Amniotic epithelial cell (primary cell): Measurements from ENCODE around the gene IMP3.

Experiments used
- DNase-seq: peaks from one replicate; pipeline ENCODE4 v3.0.0-alpha.2; 2010; ENCODE audit warnings: low read depth

The IMP3 gene

DNA sequence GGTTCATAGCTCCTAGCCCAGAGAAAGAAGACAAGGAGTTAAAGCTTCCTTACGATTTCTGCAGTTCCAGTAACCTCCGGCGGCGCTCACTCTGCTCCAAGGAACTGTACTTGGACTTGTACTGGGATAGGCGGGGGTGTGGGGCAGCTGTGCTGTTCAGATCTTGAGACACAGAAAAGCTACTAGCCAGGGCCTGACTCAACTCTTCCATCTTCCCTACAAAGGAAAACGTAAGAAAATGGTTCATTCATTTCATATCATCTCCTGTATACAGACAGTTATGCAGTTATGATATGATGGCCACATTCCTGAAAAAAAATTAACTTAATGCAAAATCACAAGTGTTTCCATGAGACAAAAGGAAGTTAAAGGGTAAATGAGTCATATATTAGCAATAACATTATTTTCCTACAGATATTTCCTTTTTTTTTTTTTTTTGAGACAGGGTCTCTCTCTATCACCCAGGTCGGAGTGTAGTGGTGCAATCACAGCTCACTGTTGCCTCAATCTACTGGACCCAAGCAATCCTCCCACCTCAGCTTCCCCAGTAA lies 19.1 kb downstream of the IMP3 start:
- DNase-seq: peak; percentile 95

DNA sequence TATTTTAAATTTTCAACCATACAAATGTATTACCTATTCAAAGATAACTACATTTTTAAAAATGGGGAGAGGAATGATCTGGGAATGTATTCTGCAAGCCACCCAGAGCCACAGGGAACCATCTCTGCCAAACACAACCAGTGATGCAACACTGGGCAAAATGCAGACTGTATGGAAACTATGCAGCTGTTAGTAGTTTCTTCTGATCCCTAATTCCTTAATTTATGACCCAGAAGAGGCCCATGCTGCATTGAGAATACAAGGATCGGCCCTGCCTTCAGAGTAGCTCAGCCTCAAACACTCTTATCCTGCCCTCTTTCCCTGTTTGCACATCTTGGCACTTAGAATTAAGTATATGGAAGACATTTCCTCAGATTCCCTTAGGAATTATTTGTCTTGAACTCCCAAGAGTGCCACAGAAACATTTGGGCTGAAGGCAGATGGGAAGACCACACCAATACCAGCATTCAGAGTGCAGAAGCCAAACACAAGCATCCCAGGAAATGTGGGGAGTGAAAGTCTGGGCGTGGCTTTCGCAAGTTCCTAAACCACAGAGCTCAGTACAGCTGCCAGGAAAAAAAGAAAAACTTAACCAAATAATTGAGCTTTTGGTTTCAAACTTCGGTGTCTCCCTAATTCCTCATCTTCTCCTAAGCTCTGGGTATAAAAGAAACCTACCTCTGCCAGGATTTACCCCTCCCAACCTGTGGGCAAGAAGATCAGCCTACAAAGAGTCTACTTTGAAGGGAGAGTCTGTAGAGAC lies 19.8 kb downstream of the IMP3 start:
- peak; percentile 71 for DNase-seq

DNA sequence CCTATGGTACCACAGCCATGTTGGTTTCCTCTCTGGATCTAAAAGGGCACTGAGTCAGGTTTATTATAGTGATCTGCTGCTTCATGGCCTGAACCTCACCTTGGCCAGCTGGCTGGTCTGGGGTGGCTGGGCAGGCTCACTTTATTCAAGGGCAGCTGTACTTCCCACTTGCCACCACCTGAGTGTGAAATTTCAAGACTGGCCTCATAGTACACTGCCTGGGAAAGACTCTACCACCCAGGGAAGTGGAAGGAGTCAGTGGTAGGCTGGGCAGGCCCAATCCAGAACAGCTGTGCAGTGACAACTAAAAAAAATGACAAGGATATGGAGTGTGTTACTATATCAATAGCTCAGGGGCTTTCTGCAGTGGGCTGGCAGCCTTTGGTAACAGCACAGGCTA lies 23.3 kb downstream of the IMP3 start:
- no peak for DNase-seq

DNA sequence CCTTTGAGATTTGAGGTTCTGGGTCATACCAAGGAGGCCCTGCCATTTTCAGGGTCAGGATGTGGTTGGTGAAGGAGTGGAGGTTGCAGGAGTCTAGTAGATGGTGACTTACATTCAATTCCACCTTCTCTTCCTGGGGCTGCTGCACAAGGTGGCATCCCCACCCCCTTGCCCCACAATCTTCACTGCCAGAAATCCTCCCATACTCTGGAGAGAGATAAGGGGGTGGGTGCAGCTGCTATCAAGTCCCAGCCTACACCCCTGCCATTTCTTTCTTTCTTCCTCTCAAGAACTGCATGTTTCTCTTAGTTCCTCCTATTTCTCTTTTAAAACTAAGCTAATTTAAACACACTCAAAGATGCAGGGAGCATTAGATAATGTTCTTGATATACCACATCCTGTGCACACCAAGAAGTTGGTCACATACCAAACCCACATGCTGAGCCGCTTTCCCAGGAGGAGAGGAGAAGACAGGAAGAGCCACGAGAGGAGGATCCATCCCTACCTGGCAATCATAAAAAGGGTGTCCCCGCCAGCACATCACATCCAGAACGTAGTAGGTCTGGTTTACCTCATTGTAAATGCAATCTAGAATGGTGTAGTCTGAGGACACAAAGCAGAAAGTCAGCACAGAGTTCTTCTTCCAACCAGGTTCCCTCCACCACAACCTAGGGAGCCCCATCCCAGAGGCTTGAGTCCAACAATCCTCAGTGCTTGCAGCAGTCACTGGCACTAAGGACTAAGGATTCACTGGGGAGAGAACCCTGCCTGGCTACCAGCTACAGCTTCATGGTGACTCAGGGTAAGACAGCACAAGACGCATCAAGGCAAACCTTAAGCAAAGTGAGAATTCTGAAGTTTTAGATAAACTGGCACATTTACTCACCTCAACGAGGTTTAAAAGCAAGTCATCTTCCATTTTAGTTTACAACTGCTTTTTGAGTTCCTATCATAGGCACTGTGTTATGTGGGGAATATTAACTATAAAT lies 33.0 kb downstream of the IMP3 start:
- DNase-seq: no peak

DNA sequence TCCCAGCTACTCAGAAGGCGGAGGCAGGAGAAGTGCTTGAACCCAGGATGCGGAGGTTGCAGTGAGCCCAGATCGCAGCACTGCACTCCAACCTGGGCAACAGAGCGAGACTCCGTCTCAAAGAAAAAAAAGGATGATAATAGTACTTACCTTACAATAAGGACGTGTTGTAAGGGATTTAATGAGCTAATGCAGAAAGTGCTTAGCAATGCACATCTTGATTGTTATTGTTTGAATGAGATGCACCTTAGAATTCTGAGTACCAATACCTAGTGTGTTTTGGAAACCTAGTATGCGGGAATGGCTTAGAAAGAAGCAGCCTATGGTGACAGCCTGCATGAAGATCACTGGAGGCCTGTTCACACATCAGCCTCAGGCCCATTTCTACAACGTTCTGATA lies 34.0 kb downstream of the IMP3 start:
- no peak for DNase-seq

DNA sequence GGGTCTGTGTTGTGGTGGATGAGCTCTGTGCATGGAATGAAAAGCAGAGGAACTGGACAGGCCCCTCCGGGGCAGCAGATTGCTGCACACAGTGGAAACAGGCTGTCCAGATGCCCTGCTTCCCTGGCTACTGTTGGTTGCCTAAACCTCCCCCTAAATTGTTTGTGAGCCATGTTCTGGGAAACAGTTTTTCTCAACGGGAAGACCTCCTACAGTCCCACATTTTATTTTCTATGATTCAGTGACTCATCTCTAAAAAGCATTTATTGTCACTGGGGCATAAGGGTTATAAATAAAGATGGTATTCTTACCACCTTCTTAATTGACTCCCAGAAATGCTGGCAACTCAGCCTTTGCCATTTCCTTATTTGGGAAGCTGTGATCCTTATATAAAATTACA lies 40.6 kb downstream of the IMP3 start:
- no peak for DNase-seq

DNA sequence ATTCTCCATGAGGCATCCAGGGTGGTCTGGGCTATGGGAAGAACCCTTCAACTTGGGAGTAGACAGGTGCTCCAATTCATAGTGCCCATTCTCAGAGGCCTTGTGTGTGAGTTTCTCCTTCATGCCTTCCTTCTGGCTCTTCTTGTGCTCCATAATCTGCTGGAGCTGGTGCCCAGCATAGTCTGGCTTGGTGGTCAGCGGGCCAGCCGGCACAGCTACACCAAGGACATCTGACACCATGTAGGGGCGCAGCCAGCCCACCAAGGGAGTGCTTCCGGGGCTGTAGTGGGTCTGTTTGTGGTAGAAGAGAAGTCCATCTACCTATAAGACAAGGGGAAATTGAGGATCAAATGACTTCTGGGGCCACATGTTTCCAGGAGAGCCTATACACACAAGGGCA lies 41.7 kb downstream of the IMP3 start:
- no peak for DNase-seq

DNA sequence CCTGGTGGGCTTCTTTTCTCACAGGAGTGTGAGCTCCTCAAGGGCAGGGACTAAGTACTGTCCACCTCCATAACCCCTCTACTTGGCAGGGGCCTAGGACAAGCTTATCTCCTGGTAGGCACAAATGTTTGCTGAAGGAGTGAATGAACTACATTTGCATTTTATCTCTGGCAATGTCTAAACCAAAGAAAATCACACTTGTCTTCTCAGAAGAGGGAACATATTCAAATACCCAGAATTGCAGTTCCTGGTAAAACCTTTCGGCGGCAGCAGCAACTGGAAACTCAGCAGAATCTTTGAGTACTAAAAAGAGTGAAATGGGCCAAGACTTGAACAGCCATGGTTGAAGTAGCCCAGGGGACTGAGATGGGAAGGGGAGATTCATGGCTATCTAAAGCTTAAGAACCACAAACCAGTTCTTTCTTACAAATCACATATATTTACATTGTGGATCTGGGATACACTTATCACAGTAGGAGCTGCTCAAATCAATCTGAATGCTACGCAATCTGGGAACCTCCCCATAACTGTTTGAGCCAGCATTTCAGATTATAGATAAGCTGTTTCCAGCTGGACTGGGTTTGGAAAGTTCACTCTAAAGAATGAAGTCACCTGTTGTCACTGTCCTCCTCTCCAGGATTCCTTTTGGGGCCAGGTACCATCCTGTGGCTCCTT lies 42.2 kb downstream of the IMP3 start:
- peak; percentile 22 for DNase-seq

DNA sequence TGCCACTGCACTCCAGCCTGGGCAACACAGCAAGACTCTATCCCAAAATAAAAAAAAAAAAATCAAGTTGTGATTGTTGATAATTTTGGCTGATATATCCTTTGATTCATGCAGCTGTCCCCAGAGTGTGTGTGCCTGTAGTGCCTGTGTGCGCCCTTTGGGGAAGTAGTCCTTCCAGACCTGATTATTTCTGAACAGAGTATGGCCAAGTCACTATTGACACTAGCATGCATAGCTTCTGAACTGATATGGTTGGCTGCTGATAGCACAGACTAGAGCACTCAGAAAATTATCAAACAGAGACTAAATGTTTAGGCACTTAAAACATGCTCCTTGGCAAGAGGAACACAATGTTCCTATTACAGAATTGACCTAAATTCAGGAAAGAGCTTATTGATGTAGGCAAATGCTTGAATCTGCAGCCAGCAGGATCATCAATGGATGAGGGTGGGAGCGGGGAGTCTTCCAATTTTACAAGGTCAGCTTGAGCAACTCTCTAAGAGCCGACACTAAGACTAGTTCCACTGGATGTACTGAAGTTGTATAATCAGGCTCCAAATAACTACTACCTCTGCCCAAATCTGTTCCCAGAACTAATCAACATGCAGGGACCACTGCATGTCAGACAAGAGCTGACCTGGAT lies 43.2 kb downstream of the IMP3 start:
- no peak for DNase-seq

DNA sequence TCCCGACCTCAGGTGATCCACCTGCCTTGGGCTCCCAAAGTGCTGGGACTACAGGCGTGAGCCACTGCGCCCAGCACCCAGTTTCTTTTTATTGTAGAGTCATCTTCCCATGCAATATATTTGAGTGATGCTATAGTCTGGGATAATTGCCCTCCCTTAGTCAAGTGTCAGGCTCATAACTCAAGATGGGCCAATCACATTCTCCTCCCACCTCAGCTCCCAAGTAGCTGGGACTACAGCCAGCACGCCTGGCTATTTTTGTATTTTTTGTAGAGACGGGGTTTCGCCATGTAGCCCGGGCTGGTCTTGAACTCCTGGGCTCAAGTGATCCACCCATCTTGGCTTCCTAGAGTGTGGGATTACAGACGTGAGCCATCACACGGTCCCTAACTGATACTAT lies 45.7 kb downstream of the IMP3 start:
- DNase-seq: peak; percentile 69

DNA sequence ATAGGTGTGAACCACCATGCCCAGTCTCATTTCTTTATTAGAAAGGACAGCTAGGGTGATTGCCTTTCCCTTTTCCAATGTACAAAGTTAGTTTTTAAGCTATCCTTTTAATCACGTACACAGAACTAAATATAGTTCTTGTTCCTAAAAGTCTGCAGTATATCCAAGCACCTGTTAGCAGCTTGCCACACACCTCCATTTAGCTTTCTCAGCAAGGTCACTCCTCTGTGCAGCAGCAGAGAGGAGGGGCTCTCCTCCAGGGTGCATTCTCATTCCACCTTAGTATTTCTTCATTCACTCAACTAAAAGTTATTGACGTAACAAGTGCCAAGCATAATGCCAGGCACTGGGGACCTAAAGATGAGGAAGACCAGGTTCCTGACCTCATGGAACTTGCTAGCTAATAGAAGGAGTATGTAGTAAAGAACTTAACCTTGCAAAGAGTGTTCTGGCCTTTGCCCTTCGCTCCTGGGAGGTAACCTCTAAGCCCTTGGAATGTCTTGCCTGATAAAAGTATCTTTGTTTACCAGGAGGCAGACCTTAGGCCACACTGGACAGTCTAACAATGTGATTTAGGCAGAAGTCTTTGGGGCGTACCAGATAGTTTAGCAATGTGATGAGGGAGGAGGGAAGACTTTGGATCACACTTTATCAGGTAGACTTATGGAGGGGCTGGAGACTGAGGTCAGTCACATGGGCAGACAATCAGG lies 48.2 kb downstream of the IMP3 start:
- peak; percentile 48 for DNase-seq

DNA sequence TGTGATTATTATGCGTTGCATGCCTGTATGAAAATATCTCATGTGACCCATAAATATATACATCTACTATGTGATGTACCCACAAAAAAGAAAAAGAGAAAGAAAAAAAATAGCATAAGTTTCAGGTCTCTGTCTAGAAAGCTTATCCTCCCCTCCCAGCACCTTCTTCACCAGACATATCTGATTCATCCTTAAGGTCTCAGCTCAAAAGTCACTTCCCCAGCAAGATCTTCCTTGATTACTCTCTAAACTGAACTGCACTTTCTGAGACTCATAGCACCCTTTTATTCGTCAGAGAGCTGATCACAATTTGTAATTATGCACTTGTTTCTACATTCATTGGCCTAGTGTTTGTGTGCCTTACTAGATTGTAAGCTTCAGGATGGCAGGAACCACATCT lies 49.8 kb downstream of the IMP3 start:
- DNase-seq: no peak
